NK-92 treated with Interleukin-12 subunit alpha and Interleukin-12 subunit beta, amount 100 ng/mL, for 24 hours (cell line): Measurements from ENCODE around the gene POM121.
"Not testable (repeated sequence)": the region's sequence is repeated elsewhere in the genome, so short reads cannot be mapped to it uniquely, and the experiment has no call there.

Experiments used
- DNase-seq: peaks from one replicate; lab custom pipeline; 2025; lab: John Stamatoyannopoulos, UW

Gene POM121

GRCh38 chr7:72924733-72925545 lies at the start of gene POM121:
Gene POM121 (plus strand): TSS chr7:72925095. CDS start chr7:72925122, 27 bp downstream.
- DNase-seq = peak; percentile 71

DNA sequence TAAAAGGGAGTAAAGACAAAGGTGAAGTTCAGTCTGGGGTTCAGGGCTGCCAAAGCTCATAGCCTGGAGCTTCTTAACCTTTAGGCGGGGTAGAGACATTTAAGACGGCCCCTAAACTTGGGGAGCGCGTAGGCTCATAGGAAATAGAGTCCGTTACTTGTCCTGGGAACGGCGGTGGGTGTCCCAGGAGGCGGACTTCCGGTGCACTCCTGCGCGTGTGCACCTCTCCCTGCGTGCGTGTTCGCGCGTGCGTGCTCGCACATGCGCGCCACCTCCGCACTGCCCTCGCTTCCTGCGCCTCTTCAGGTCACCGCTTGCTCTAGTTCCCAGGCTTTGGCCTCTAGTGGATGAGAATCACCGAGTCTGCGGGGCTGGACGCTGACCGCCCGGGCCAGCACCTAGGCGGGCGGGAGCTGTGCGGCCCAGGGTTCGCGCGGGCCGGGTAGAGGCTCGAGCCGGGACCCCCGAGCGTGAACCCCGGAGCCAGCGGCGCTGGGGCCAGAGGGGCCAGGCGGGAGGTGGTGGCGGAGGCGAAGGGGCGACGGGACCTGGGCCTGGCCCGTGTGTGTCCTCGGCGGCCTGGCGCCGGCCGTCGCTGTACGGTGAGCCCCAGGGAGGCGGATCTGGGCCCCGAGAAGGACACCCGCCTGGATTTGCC lies 45.7 kb upstream of the POM121 start:
- peak; percentile 82 for DNase-seq

DNA sequence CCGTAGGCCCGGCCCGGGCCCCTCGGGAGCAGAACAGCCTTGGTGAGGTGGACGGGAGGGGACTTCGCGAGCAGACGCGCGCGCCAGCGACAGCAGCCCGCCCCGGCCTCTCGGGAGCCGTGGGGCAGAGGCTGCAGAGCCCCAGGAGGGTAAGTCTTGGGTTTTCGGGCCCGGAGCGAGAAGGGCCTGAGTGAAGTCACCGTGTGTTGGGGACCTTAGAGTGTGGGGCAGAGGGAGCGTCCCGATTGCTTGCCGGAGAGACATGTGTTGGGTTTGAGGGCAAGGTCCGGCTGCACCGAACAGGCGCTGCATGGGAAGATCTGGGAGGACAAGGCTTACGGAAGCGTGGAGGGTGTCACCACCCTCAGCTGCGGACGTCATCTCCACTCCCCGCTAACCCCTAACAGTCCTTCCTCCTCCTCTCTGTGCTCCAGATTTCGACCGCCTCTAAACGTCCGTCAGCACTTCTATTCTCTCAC lies 45.1 kb upstream of the POM121 start:
- peak; percentile 35 for DNase-seq

GRCh38 chr7:72891750-72892149 lies 33.1 kb upstream of the POM121 start:
- DNase-seq = not testable (repeated sequence)

GRCh38 chr7:72904740-72905139 lies 20.2 kb upstream of the POM121 start:
- not testable (repeated sequence) for DNase-seq

- not testable (repeated sequence) for DNase-seq
These were observed 16.5 kb upstream of the POM121 start for GRCh38 chr7:72908422-72908821.

DNA sequence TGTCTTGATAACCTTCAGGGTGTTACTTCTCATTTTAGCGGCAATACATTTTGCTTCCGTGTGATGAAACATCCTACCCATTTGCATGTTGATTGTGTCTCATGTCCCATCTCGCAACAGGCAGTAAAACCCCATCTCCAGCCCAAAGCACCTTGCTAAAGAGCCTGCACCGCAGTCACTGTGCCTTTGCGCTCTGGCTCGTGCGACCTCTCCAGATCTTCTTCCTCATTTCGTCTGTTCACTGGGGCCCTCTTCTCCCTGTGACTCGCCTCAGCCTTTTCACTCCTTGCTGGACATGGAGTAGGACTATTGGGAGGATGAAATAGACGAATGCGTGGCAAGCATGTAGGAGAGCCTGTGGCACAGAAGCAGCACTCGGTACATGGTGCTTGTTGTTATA lies 13.5 kb upstream of the POM121 start:
- not testable (repeated sequence) for DNase-seq

DNA sequence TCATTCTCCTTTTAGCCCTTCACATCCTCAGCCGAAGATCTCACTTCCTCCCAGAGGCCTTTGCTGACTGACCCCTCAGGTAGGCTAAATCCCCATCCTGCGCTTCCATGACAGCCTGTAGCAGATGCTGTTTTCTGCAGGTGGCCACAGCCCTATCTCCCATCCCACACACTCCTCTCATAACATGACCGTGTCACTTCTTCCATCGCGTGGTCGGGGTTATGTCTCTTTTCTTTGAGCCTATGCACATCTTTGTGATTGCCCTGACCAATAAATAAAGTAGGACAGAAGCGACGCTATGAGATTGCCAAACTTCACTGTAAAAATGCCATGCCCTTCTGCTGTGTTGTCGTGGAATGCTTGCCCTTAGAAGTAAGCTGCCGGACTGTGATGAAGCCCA lies 11.1 kb upstream of the POM121 start:
- not testable (repeated sequence) for DNase-seq

DNA sequence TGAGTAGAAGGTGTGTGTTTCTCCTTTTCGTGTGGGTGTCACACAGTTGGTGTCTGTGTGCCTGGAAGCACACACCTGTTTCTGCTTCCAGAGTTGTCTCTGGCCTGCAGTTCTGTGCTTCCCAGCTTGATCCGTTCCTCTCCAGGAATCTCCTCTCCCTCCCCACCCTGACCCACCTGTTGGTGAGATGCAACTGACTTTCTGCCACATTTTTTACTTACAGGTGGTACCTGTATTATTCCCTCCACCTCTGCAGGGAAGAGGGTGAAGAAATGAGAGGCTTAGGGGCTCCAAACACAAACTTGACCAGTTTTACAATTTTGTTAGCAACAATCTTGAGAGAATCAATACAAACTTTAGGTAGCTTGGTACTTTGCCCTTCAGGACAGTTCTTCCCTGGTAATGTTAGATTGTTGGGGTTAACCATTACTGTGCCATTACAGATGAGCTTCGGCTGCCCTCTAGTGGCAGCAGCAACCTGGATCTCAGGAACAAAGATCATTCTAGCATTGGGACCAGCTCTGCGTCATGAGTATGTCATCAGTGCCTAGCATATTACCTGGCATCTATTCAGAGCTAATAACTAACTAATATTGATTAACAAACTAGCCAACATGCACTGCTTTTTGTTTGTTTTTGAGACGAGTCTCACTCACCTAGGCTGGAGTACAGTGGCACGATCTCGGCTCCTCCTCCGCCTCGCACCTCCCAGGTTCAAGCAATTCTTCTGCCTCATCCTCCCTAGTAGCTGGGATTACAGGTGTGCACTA lies 10.0 kb upstream of the POM121 start:
- not testable (repeated sequence) for DNase-seq

DNA sequence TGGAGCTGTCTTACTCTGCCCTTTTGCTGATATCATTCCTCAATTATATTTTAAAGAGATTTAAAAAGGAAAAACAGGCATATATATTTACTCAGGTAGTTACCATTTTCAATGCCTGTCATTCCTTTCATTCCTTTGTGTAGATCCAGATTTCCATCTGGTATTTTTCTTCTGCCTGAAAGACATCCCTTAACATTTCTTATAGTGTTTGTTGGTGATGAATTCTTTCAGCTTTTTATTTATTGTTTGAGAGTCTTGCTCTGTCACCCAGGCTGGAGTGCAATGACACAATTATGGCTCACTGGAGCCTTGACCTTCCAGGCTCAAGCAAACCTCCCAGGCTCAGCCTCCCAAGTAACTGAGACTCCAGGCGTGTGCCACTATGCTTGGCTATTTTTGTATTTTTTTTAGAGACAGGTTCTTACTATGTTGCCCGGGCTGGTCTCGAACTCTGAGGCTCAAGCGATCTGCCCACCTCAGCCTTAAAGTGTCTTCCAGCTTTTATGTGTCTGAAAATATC lies 5.6 kb upstream of the POM121 start:
- DNase-seq = no peak

GRCh38 chr7:72924386-72924732 lies 536 bp upstream of the POM121 start:
- no peak for DNase-seq

- DNase-seq = no peak
These were observed 738 bp downstream of the POM121 start for GRCh38 chr7:72925546-72926120.

DNA sequence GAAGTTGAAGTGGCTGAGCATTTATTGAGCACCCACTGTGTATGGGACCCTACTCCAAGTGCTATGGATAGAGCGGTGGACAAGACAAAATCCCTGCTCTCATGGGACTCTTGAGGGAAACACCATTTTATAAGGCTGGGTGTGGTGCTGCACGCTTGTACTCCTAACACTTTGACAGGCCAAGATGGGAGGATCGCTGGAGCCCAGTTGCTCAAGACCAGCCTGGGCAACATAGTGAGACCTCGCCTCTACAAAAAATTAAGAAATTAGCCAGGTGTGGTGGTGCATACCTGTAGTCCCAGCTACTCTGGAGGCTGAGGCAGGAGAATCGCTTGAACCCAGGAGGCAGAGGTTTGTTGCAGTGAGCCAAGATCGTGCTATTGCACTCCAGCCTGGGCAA lies 2.9 kb downstream of the POM121 start:
- not testable (repeated sequence) for DNase-seq

- DNase-seq = not testable (repeated sequence)
These were observed 3.3 kb downstream of the POM121 start for GRCh38 chr7:72928216-72928615.

DNA sequence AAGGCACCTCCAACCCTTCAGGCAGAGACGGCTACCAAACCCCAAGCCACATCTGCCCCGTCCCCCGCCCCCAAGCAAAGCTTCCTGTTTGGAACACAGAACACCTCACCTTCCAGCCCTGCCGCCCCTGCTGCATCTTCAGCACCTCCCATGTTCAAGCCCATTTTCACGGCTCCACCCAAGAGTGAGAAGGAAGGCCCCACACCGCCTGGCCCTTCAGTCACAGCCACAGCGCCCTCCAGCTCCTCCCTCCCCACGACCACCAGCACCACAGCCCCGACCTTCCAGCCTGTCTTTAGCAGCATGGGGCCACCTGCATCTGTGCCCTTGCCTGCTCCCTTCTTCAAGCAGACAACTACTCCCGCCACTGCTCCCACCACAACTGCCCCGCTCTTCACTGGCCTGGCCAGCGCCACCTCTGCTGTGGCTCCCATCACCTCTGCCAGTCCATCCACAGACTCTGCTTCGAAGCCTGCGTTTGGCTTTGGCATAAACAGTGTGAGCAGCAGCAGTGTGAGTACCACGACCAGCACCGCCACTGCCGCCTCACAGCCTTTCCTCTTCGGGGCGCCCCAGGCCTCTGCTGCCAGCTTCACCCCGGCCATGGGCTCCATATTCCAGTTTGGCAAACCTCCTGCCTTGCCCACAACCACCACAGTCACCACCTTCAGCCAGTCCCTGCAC lies 17.3 kb downstream of the POM121 start:
- not testable (repeated sequence) for DNase-seq

GRCh38 chr7:72942956-72943355 lies 18.1 kb downstream of the POM121 start:
- DNase-seq = not testable (repeated sequence)

- not testable (repeated sequence) for DNase-seq
These were observed 20.0 kb downstream of the POM121 start for GRCh38 chr7:72944937-72945336.

GRCh38 chr7:72945597-72945996 lies 20.7 kb downstream of the POM121 start:
- DNase-seq = not testable (repeated sequence)

GRCh38 chr7:72946130-72946745 lies 21.3 kb downstream of the POM121 start:
- not testable (repeated sequence) for DNase-seq

DNA sequence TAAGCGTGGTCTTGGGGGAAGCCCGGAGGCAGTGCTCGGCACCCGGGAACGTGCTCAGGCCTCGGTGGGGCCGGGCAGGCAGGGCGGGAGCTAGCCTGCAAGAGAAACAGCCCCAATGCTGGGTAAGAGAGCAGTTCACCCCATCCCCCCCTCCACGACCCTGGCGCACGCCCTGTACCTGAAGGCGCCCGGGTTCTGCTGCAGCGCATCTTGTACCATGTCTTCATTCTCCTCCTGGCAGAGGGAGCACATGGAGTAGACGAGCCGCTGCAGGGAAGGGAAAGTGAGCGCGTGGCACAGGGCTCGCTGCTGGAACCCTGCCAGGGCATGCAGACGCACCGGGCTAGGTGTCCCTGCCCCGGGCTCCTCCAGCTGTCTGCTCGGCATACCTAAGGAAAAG lies 23.8 kb downstream of the POM121 start:
- DNase-seq = not testable (repeated sequence)

DNA sequence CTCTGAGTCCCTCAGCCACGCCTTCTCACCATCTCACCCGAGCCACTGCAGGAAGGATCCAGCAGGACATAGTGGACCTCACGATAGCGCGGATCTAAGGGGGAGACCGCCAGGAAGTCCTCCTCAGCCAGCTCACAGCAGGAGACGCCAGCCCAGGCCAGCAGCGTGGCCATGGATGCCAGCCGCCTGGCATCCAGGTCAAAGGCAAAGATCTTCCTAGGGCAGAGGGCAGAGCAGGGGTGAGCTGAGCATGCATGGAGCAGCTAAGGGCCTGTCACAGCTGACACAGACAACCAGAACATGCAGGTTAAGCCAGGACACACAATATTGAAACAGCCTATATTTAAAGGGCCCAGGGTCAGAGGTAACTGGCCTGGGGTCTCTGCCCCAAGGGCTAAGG lies 24.4 kb downstream of the POM121 start:
- not testable (repeated sequence) for DNase-seq
